Heart left ventricle (tissue), 16 donors: ENCODE measurements around the gene FOXB2. TPM values are rescaled to one million over a fixed set of nuclear protein-coding genes. Genes with fewer than 3 reads are reported as not detected.
A peak's percentile ranks its signal among the peaks of the same experiment; 100 is the strongest.

Experiments
- ATAC-seq, 4 donors: fragments of 200-7000 bp; cut with Tn5 transposase; one replicate each; pipeline ENCODE4 v1.9.1; 2020 to 2022; ENCODE audit warnings: moderate library complexity in 4 of 4, mild to moderate bottlenecking in 3 of 4, moderate number of reproducible peaks in 1 of 4
- DNase-seq, 5 donors: peaks; one replicate each; pipeline ENCODE4 v3.0.0-alpha.2; 2020
- H3K27ac ChIP-seq, 12 donors: fragments of 200-600 bp; sonication (generic) in 4 of 12; one replicate each; pipeline versions ENCODE4 v1.5.0 to v1.8.0; 2016 to 2022; ENCODE audit warnings: mild to moderate bottlenecking in 2 of 12
- H3K27me3 ChIP-seq, 9 donors: fragments of 200-600 bp; sonication (generic) in 2 of 9; one replicate each; pipeline versions ENCODE4 v1.5.1 to v1.8.0; 2016 to 2022; ENCODE audit warnings: mild to moderate bottlenecking in 3 of 9
- H3K36me3 ChIP-seq, 9 donors: fragments of 200-600 bp; sonication (generic) in 2 of 9; one replicate each; pipeline versions ENCODE4 v1.5.0 to v1.8.0; 2018 to 2022; ENCODE audit warnings: mild to moderate bottlenecking in 2 of 9
- H3K4me1 ChIP-seq, 12 donors: fragments of 200-600 bp; sonication (generic) in 4 of 12; one replicate each; pipeline versions ENCODE4 v1.5.0 to v1.8.0; 2016 to 2022; ENCODE audit warnings: mild to moderate bottlenecking in 3 of 12
- H3K4me3 ChIP-seq, 12 donors: fragments of 200-600 bp; sonication (generic) in 4 of 12; one replicate each; pipeline versions ENCODE4 v1.5.0 to v1.8.0; 2017 to 2022; ENCODE audit warnings: mild to moderate bottlenecking in 9 of 12, moderate library complexity in 4 of 12
- H3K9me3 ChIP-seq, 12 donors: fragments of 200-600 bp; sonication (generic) in 4 of 12; one replicate each; pipeline versions ENCODE4 v1.5.0 to v1.8.0; 2016 to 2022; ENCODE audit warnings: mild to moderate bottlenecking in 1 of 12
- POLR2A ChIP-seq, 2 donors: fragments of 450-650 bp; IDR thresholded peaks; one replicate each; pipeline ENCODE4 v1.6.1; 2017; ENCODE audit warnings: antibody characterized with exemption in 2 of 2, mild to moderate bottlenecking in 2 of 2, moderate library complexity in 2 of 2
- whole genome bisulfite sequencing, 4 donors: extraction: QIAGEN DNeasy Blood & Tissue Kit in 2 of 4; methylation state at CpG; one replicate each; pipeline versions ENCODE4 v1.1.5 to v1.1.7; 2013 to 2018; 5-methylcytosine and 5-hydroxymethylcytosine counted together
- intact Hi-C, 10 donors: fragments of 100-400 bp; cut with DNase I; formaldehyde crosslinking; loops; one replicate each; pipeline versions ENCODE4 v1.11.1 to v1.14.2; 2022
- polyA plus RNA-seq, 2 donors: library from polyadenylated mRNA; stranded (reverse); fragments of 200-250 nt; gene quantifications; one replicate each; pipeline ENCODE4 v1.2.3, GENCODE V29; 2013
- total RNA-seq, 9 donors: library from RNA; depleted of rRNA in 2 of 9; stranded (reverse); fragments of >200 nt in 2 of 9; fragmentation: NEBNext Ultra II Directional in 3 of 9; extraction: Animal tissue kit (Norgen Biotek cat#: 25700) in 3 of 9; gene quantifications; one replicate each; pipeline versions ENCODE4 v1.1.0 to v1.2.4, GENCODE V29; 2016 to 2023
- TF ChIP-seq, protein P1 (sequence below), 12 donors: fragments of 200-600 bp; sonication (generic) in 4 of 12; IDR thresholded peaks; one replicate each; pipeline versions ENCODE4 v1.5.0 to v1.8.0; 2018 to 2022; ENCODE audit warnings: antibody characterized with exemption in 12 of 12, mild to moderate bottlenecking in 5 of 12
- donor health status: ischemic (EF 13 %, LVEDD 7.1; RV severe dilation, severe dysfunction).
- donor health status: healthy with polysubstance abuse.
- donor health status: DM: no; HTN: yes; CAD: no.
- donor health status: DM: no; HTN: no; CAD: no.
- donor health status: ischemic (EF 25% LVEDD 6.9; RV normal size, moderate dysfunction).
- donor health status: ischemic (EF 25% LVEDD 5.7; RV mildly dilated, moderate dysfunction).
- donor health status: healthy.
- donor health status: DM: yes; HTN: yes; CAD: no.
- donor health status: ischemic (EF 35%, LVEDD 5.7; RV mildly dilated, moderate dysfunction).
- donor health status: nonischemic (EF 11% LVEDD 7.7; RV severe dilation, severe dysfunction).
- donor health status: DM: yes; HTN: yes; CAD: no.
- donor health status: PGD.
- donor health status: ischemic (EF 29% LVEDD 5.4; RV normal size, mild dysfunction).
- donor health status: nonischemic (EF 23%, LVEDD 6.1; RV moderate dilation, normal function).

The FOXB2 gene
- total and polyA plus RNA-seq, 11 donors, result not detected

GRCh38 chr9:77015327-77016048 is 4.0 kb upstream of the FOXB2 start:
- Histone ChIP-seq H3K36me3 (no peaks in the 10 kb centered on the region), H3K27ac (no peak overlapping the region), H3K27me3 (peaks cover 78 to 100% (median 97%) of the 10 kb centered on the region in 9 donors), H3K4me3 (peak overlapping the region in 2 of 12 donors; percentile 14 to 16), H3K9me3 (no peaks in the 10 kb centered on the region), H3K4me1 (peaks cover 0 to 63% (median 19%) of the 10 kb centered on the region in 12 donors)
- TF ChIP-seq, protein P1, sequence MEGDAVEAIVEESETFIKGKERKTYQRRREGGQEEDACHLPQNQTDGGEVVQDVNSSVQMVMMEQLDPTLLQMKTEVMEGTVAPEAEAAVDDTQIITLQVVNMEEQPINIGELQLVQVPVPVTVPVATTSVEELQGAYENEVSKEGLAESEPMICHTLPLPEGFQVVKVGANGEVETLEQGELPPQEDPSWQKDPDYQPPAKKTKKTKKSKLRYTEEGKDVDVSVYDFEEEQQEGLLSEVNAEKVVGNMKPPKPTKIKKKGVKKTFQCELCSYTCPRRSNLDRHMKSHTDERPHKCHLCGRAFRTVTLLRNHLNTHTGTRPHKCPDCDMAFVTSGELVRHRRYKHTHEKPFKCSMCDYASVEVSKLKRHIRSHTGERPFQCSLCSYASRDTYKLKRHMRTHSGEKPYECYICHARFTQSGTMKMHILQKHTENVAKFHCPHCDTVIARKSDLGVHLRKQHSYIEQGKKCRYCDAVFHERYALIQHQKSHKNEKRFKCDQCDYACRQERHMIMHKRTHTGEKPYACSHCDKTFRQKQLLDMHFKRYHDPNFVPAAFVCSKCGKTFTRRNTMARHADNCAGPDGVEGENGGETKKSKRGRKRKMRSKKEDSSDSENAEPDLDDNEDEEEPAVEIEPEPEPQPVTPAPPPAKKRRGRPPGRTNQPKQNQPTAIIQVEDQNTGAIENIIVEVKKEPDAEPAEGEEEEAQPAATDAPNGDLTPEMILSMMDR (IDR thresholded peaks at IDR 0.05), result no peak
- TF ChIP-seq POLR2A (IDR thresholded peaks at IDR 0.05), result no peak
- DNase-seq (no peak), ATAC-seq (no peak)
- intact Hi-C loops, result no loop called here
- 3 to 4% (median 4%) methylated on average over 31 of the region's 31 CpGs for WGBS, 4 donors

DNA sequence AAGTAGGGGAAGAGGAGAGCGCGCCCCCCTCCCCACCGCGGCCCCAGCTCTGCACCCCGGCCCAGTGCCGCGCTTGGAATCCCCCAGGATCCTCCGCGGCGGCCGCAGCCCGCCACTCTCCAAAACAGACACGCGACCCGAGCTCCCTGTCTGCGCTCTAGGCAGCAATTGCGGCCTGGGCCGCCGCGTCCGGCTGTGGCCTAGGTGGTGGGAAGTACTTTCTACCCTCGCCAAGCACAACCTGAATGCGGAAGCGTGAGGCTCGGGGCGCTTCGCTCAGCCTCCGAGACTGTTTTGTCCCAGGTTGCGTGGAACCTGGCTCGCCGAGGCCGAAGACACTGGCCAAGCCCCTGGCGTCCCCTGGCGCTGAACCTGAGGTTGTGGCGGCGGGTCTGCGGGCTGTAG is 3.3 kb upstream of the FOXB2 start:
- H3K36me3 ChIP-seq, result no peaks in the 10 kb centered on the region
- H3K27me3 ChIP-seq, result peaks cover 78 to 100% (median 97%) of the 10 kb centered on the region in 9 donors
- ATAC-seq (no peak), DNase-seq (no peak)
- TF ChIP-seq, protein P1 (IDR thresholded peaks at IDR 0.05), result no peak
- TF ChIP-seq POLR2A (IDR thresholded peaks at IDR 0.05), result no peak
- intact Hi-C loops, result no loop called here
- peaks cover 0 to 70% (median 23%) of the 10 kb centered on the region in 12 donors for H3K4me1 ChIP-seq
- peak overlapping the region in 3 of 12 donors; percentile 14 to 16 (median 16) for H3K4me3 ChIP-seq
- WGBS, 4 donors, result 0 to 2% (median 1%) methylated on average over 5 to 37 of the region's 37 CpGs
- no peaks in the 10 kb centered on the region for H3K9me3 ChIP-seq
- no peak overlapping the region for H3K27ac ChIP-seq

GRCh38 chr9:77016526-77017504 is 2.6 kb upstream of the FOXB2 start:
- intact Hi-C loops, result no loop called here
- WGBS, 4 donors, result 2 to 10% (median 3%) methylated on average over 27 to 47 of the region's 47 CpGs
- peaks cover 0 to 73% (median 24%) of the 10 kb centered on the region in 12 donors for H3K4me1 ChIP-seq
- H3K9me3 ChIP-seq, result no peaks in the 10 kb centered on the region
- peaks cover 81 to 100% (median 97%) of the 10 kb centered on the region in 9 donors for H3K27me3 ChIP-seq
- DNase-seq (no peak), ATAC-seq (no peak)
- H3K27ac ChIP-seq, result no peak overlapping the region
- no peaks in the 10 kb centered on the region for H3K36me3 ChIP-seq
- TF ChIP-seq, protein P1 (IDR thresholded peaks at IDR 0.05), result no peak
- no peak for TF ChIP-seq POLR2A (IDR thresholded peaks at IDR 0.05)
- H3K4me3 ChIP-seq, result no peak overlapping the region

DNA sequence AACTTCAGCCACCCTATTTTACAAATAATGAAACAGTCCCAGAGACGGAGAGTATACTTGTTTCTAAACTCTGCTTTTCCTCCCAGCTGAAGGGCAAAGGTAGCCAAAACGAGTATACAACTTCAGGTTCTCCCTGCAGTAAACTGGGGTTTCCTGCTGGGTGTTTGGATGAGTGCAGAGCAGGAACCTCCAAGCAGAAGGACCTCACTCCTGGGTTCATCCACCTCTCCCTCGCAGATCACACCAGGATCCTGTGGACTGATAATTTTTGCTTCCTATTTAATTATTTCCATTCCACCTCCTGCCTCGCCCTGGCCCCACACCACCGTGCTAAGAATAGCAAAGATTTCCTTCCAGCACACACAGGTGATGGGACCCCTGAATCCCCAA is 2.0 kb upstream of the FOXB2 start:
- WGBS, 4 donors, result 3 to 10% (median 6%) methylated on average over 5 of the region's 5 CpGs
- Histone ChIP-seq H3K9me3 (no peaks in the 10 kb centered on the region), H3K27ac (no peak overlapping the region), H3K27me3 (peaks cover 80 to 100% (median 97%) of the 10 kb centered on the region in 9 donors), H3K4me1 (peaks cover 0 to 74% (median 22%) of the 10 kb centered on the region in 12 donors), H3K36me3 (no peaks in the 10 kb centered on the region), H3K4me3 (no peak overlapping the region)
- no peak for TF ChIP-seq POLR2A (IDR thresholded peaks at IDR 0.05)
- TF ChIP-seq, protein P1 (IDR thresholded peaks at IDR 0.05), result no peak
- DNase-seq (no peak), ATAC-seq (no peak)
- intact Hi-C loops, result no loop called here
